Measurements from ENCODE around the gene MTCL1.

MTCL1 gene

GRCh38 chr18:8849696-8850095 lies 144.3 kb downstream of the MTCL1 start:
- H2BK5ac ChIP-seq (ENCODE audit: low read length), result no peak overlapping the region
- no peak overlapping the region for H3K18ac ChIP-seq (ENCODE audit: low read length)
- no peak overlapping the region for H3K27ac ChIP-seq (ENCODE audit: low read depth, low read length)
- no peaks in the 10 kb centered on the region for H3K79me1 ChIP-seq (ENCODE audit: low read length)
- no peak overlapping the region for H3K9ac ChIP-seq (ENCODE audit: low read length)
- H3K79me2 ChIP-seq (ENCODE audit: control insufficient read depth, insufficient read depth, low read length), result no peaks in the 10 kb centered on the region
- WGBS (ENCODE audit: extremely low coverage, insufficient coverage, low lambda C conversion rate), result no CpG with 5 or more reads among the region's 2 CpGs
- no peaks in the 10 kb centered on the region for H3K36me3 ChIP-seq (ENCODE audit: control insufficient read depth, insufficient read depth, low read length)
- no peak overlapping the region for H2BK15ac ChIP-seq (replicated peaks; ENCODE audit: low read depth)
- H3K4ac ChIP-seq (ENCODE audit: low read depth, low read length), result no peak overlapping the region
- no peak overlapping the region for H3K4me2 ChIP-seq (ENCODE audit: low read length)
- no peak overlapping the region for H4K8ac ChIP-seq (ENCODE audit: low read depth, low read length)
- DNase-seq, result no peak
- no peaks in the 10 kb centered on the region for H3K27me3 ChIP-seq (ENCODE audit: insufficient read depth, low read length, poor library complexity)
- no peak overlapping the region for H3K4me3 ChIP-seq (ENCODE audit: low read length)
- H3K56ac ChIP-seq (ENCODE audit: low read length), result no peak overlapping the region
- H3K23ac ChIP-seq (ENCODE audit: low read length), result no peak overlapping the region
- no peak overlapping the region for H4K5ac ChIP-seq (ENCODE audit: low read length)
- no peak overlapping the region for H2AK5ac ChIP-seq (ENCODE audit: low read length)
- no peak overlapping the region for H2BK120ac ChIP-seq (ENCODE audit: low read depth, low read length)
- H3K4me1 ChIP-seq (ENCODE audit: control insufficient read depth, low read depth, low read length), result no peaks in the 10 kb centered on the region

GRCh38 chr18:8851659-8852058 lies 146.3 kb downstream of the MTCL1 start:
- H2BK5ac ChIP-seq (ENCODE audit: low read length), result no peak overlapping the region

GRCh38 chr18:8854550-8854949 lies 149.2 kb downstream of the MTCL1 start:
- no peaks in the 10 kb centered on the region for H3K4me1 ChIP-seq (ENCODE audit: control insufficient read depth, low read depth, low read length)
- no peaks in the 10 kb centered on the region for H3K79me1 ChIP-seq (ENCODE audit: low read length)
- H4K8ac ChIP-seq (ENCODE audit: low read depth, low read length), result no peak overlapping the region
- no peak overlapping the region for H3K4me2 ChIP-seq (ENCODE audit: low read length)
- H3K4ac ChIP-seq (ENCODE audit: low read depth, low read length), result no peak overlapping the region
- no CpG with 5 or more reads among the region's 4 CpGs for WGBS (ENCODE audit: extremely low coverage, insufficient coverage, low lambda C conversion rate)
- H3K36me3 ChIP-seq (ENCODE audit: control insufficient read depth, insufficient read depth, low read length), result no peaks in the 10 kb centered on the region
- H2BK120ac ChIP-seq (ENCODE audit: low read depth, low read length), result no peak overlapping the region
- H3K56ac ChIP-seq (ENCODE audit: low read length), result no peak overlapping the region
- no peak overlapping the region for H2AK5ac ChIP-seq (ENCODE audit: low read length)
- no peak overlapping the region for H3K4me3 ChIP-seq (ENCODE audit: low read length)
- H2BK15ac ChIP-seq (replicated peaks; ENCODE audit: low read depth), result no peak overlapping the region
- DNase-seq, result no peak
- no peak overlapping the region for H2BK5ac ChIP-seq (ENCODE audit: low read length)
- H3K18ac ChIP-seq (ENCODE audit: low read length), result no peak overlapping the region
- no peak overlapping the region for H4K5ac ChIP-seq (ENCODE audit: low read length)
- no peaks in the 10 kb centered on the region for H3K27me3 ChIP-seq (ENCODE audit: insufficient read depth, low read length, poor library complexity)
- no peak overlapping the region for H3K23ac ChIP-seq (ENCODE audit: low read length)
- H3K27ac ChIP-seq (ENCODE audit: low read depth, low read length), result no peak overlapping the region
- H3K9ac ChIP-seq (ENCODE audit: low read length), result no peak overlapping the region
- no peaks in the 10 kb centered on the region for H3K79me2 ChIP-seq (ENCODE audit: control insufficient read depth, insufficient read depth, low read length)

More at GRCh38 chr18:8851659-8852058, 146.3 kb downstream of the MTCL1 start:
- H3K4ac ChIP-seq (ENCODE audit: low read depth, low read length), result no peak overlapping the region
- H3K4me3 ChIP-seq (ENCODE audit: low read length), result no peak overlapping the region
- H3K4me1 ChIP-seq (ENCODE audit: control insufficient read depth, low read depth, low read length), result no peaks in the 10 kb centered on the region
- no peak for DNase-seq
- H3K36me3 ChIP-seq (ENCODE audit: control insufficient read depth, insufficient read depth, low read length), result no peaks in the 10 kb centered on the region
- no peak overlapping the region for H3K9ac ChIP-seq (ENCODE audit: low read length)
- no peaks in the 10 kb centered on the region for H3K27me3 ChIP-seq (ENCODE audit: insufficient read depth, low read length, poor library complexity)
- no peak overlapping the region for H3K27ac ChIP-seq (ENCODE audit: low read depth, low read length)
- no peak overlapping the region for H2AK5ac ChIP-seq (ENCODE audit: low read length)
- H3K4me2 ChIP-seq (ENCODE audit: low read length), result no peak overlapping the region
- H2BK15ac ChIP-seq (replicated peaks; ENCODE audit: low read depth), result no peak overlapping the region
- H3K56ac ChIP-seq (ENCODE audit: low read length), result no peak overlapping the region
- no peaks in the 10 kb centered on the region for H3K79me2 ChIP-seq (ENCODE audit: control insufficient read depth, insufficient read depth, low read length)
- H2BK120ac ChIP-seq (ENCODE audit: low read depth, low read length), result no peak overlapping the region
- WGBS (ENCODE audit: extremely low coverage, insufficient coverage, low lambda C conversion rate), result no CpG with 5 or more reads among the region's 2 CpGs
- H3K23ac ChIP-seq (ENCODE audit: low read length), result no peak overlapping the region
- no peaks in the 10 kb centered on the region for H3K79me1 ChIP-seq (ENCODE audit: low read length)
- no peak overlapping the region for H3K18ac ChIP-seq (ENCODE audit: low read length)
- H4K8ac ChIP-seq (ENCODE audit: low read depth, low read length), result no peak overlapping the region
- no peak overlapping the region for H4K5ac ChIP-seq (ENCODE audit: low read length)

GRCh38 chr18:8854962-8855361 lies 149.6 kb downstream of the MTCL1 start:
- Histone ChIP-seq H2AK5ac (ENCODE audit: low read length) (no peak overlapping the region), H3K18ac (ENCODE audit: low read length) (no peak overlapping the region), H3K27me3 (ENCODE audit: insufficient read depth, low read length, poor library complexity) (no peaks in the 10 kb centered on the region), H3K9ac (ENCODE audit: low read length) (no peak overlapping the region), H3K79me1 (ENCODE audit: low read length) (no peaks in the 10 kb centered on the region), H3K79me2 (ENCODE audit: control insufficient read depth, insufficient read depth, low read length) (no peaks in the 10 kb centered on the region), H3K23ac (ENCODE audit: low read length) (no peak overlapping the region), H3K27ac (ENCODE audit: low read depth, low read length) (no peak overlapping the region), H3K4me1 (ENCODE audit: control insufficient read depth, low read depth, low read length) (no peaks in the 10 kb centered on the region), H3K4ac (ENCODE audit: low read depth, low read length) (no peak overlapping the region), H2BK120ac (ENCODE audit: low read depth, low read length) (no peak overlapping the region), H3K36me3 (ENCODE audit: control insufficient read depth, insufficient read depth, low read length) (no peaks in the 10 kb centered on the region), H2BK5ac (ENCODE audit: low read length) (no peak overlapping the region), H3K56ac (ENCODE audit: low read length) (no peak overlapping the region), H2BK15ac (replicated peaks; ENCODE audit: low read depth) (no peak overlapping the region), H3K4me2 (ENCODE audit: low read length) (no peak overlapping the region), H4K5ac (ENCODE audit: low read length) (no peak overlapping the region), H3K4me3 (ENCODE audit: low read length) (no peak overlapping the region), H4K8ac (ENCODE audit: low read depth, low read length) (no peak overlapping the region)
- WGBS (ENCODE audit: extremely low coverage, insufficient coverage, low lambda C conversion rate), result no CpG with 5 or more reads among the region's 2 CpGs
- no peak for DNase-seq

- no CpG with 5 or more reads among the region's 8 CpGs for WGBS (ENCODE audit: extremely low coverage, insufficient coverage, low lambda C conversion rate)
- H2AK5ac ChIP-seq (ENCODE audit: low read length), result no peak overlapping the region
- H3K36me3 ChIP-seq (ENCODE audit: control insufficient read depth, insufficient read depth, low read length), result no peaks in the 10 kb centered on the region
- H3K9ac ChIP-seq (ENCODE audit: low read length), result no peak overlapping the region
- H2BK120ac ChIP-seq (ENCODE audit: low read depth, low read length), result no peak overlapping the region
- DNase-seq, result no peak
- no peak overlapping the region for H4K5ac ChIP-seq (ENCODE audit: low read length)
- no peak overlapping the region for H3K23ac ChIP-seq (ENCODE audit: low read length)
- no peaks in the 10 kb centered on the region for H3K4me1 ChIP-seq (ENCODE audit: control insufficient read depth, low read depth, low read length)
- H2BK15ac ChIP-seq (replicated peaks; ENCODE audit: low read depth), result no peak overlapping the region
- no peak overlapping the region for H3K4me3 ChIP-seq (ENCODE audit: low read length)
- no peak overlapping the region for H3K18ac ChIP-seq (ENCODE audit: low read length)
- no peaks in the 10 kb centered on the region for H3K79me2 ChIP-seq (ENCODE audit: control insufficient read depth, insufficient read depth, low read length)
- H3K27me3 ChIP-seq (ENCODE audit: insufficient read depth, low read length, poor library complexity), result no peaks in the 10 kb centered on the region
- no peak overlapping the region for H3K4ac ChIP-seq (ENCODE audit: low read depth, low read length)
- H3K27ac ChIP-seq (ENCODE audit: low read depth, low read length), result no peak overlapping the region
- H3K56ac ChIP-seq (ENCODE audit: low read length), result no peak overlapping the region
- H2BK5ac ChIP-seq (ENCODE audit: low read length), result no peak overlapping the region
- H4K8ac ChIP-seq (ENCODE audit: low read depth, low read length), result no peak overlapping the region
- no peaks in the 10 kb centered on the region for H3K79me1 ChIP-seq (ENCODE audit: low read length)
- H3K4me2 ChIP-seq (ENCODE audit: low read length), result no peak overlapping the region
Observed at GRCh38 chr18:8856212-8856611, 150.9 kb downstream of the MTCL1 start.

GRCh38 chr18:8856769-8857393 lies 151.5 kb downstream of the MTCL1 start:
- H3K79me2 ChIP-seq (ENCODE audit: control insufficient read depth, insufficient read depth, low read length), result no peaks in the 10 kb centered on the region
- no peak overlapping the region for H2BK120ac ChIP-seq (ENCODE audit: low read depth, low read length)
- no peak overlapping the region for H3K23ac ChIP-seq (ENCODE audit: low read length)
- H3K4me2 ChIP-seq (ENCODE audit: low read length), result no peak overlapping the region
- no peaks in the 10 kb centered on the region for H3K4me1 ChIP-seq (ENCODE audit: control insufficient read depth, low read depth, low read length)
- H2BK5ac ChIP-seq (ENCODE audit: low read length), result no peak overlapping the region
- H3K79me1 ChIP-seq (ENCODE audit: low read length), result no peaks in the 10 kb centered on the region
- H3K9ac ChIP-seq (ENCODE audit: low read length), result no peak overlapping the region
- no CpG with 5 or more reads among the region's 34 CpGs for WGBS (ENCODE audit: extremely low coverage, insufficient coverage, low lambda C conversion rate)
- no peak overlapping the region for H3K18ac ChIP-seq (ENCODE audit: low read length)
- DNase-seq, result no peak
- H4K8ac ChIP-seq (ENCODE audit: low read depth, low read length), result no peak overlapping the region
- H3K4ac ChIP-seq (ENCODE audit: low read depth, low read length), result no peak overlapping the region
- no peak overlapping the region for H4K5ac ChIP-seq (ENCODE audit: low read length)
- H3K56ac ChIP-seq (ENCODE audit: low read length), result peak overlapping the region; percentile 20
- H3K27ac ChIP-seq (ENCODE audit: low read depth, low read length), result no peak overlapping the region
- no peak overlapping the region for H2BK15ac ChIP-seq (replicated peaks; ENCODE audit: low read depth)
- no peaks in the 10 kb centered on the region for H3K36me3 ChIP-seq (ENCODE audit: control insufficient read depth, insufficient read depth, low read length)
- H2AK5ac ChIP-seq (ENCODE audit: low read length), result no peak overlapping the region
- H3K27me3 ChIP-seq (ENCODE audit: insufficient read depth, low read length, poor library complexity), result no peaks in the 10 kb centered on the region
- H3K4me3 ChIP-seq (ENCODE audit: low read length), result no peak overlapping the region

Measured in mesendoderm (in vitro differentiated cells).